IMR-90 (cell line): ENCODE measurements around the gene STX1B. TPM values are rescaled to one million over a fixed set of nuclear protein-coding genes. Genes with fewer than 3 reads are reported as not detected.
A peak's percentile ranks its signal among the peaks of the same experiment; 100 is the strongest.
"Not testable (repeated sequence)": the region's sequence is repeated elsewhere in the genome, so short reads cannot be mapped to it uniquely, and the experiment has no call there.

Source experiments
- ATAC-seq: fragments of 200-7000 bp; cut with Tn5 transposase; 2 replicates; pipeline ENCODE4 v1.9.1; 2020; ENCODE audit warnings: low read depth, mild to moderate bottlenecking, moderate library complexity
- BruUV-seq: library from RNA; stranded (reverse); fragments of 400-500 nt; replicated peaks from 2 replicates; lab custom pipeline; 2021; lab: Mats Ljungman, UMichigan
- CTCF ChIA-PET: fragments of 300-600 bp; formaldehyde crosslinking; extraction: SDS; loops from one replicate; lab custom pipeline; 2021; ENCODE audit warnings: antibody characterized with exemption; lab: Yijun Ruan, JAX
- POLR2A ChIA-PET: fragments of 300-600 bp; sonication (Branson Sonifier 250); formaldehyde crosslinking; loops from one replicate; lab custom pipeline; 2022; ENCODE audit warnings: antibody characterized with exemption; ENCODE audit not compliant: unreplicated experiment; lab: Charles Lee
- DNase-seq: peaks from one replicate; pipeline ENCODE4 v3.0.0; 2013
- H2AFZ ChIP-seq: replicated peaks from 2 replicates; pipeline ENCODE3; 2013; ENCODE audit warnings: low read length, mild to moderate bottlenecking; ENCODE audit not compliant: poor library complexity
- H2AK5ac ChIP-seq: 2 replicates; pipeline ENCODE4 v1.6.1; 2013; ENCODE audit warnings: low read depth, low read length, inconsistent platforms
- H2AK9ac ChIP-seq: replicated peaks from 2 replicates; pipeline ENCODE3; 2013; ENCODE audit warnings: mild to moderate bottlenecking, low read depth, low read length, moderate library complexity; ENCODE audit not compliant: poor library complexity
- H2BK120ac ChIP-seq: 2 replicates; pipeline ENCODE4 v1.6.1; 2013; ENCODE audit warnings: low read depth, low read length, inconsistent platforms
- H2BK15ac ChIP-seq: 3 replicates; pipeline ENCODE4 v1.6.1; 2013; ENCODE audit warnings: low read depth, low read length, inconsistent platforms
- H2BK20ac ChIP-seq: 2 replicates; pipeline ENCODE4 v1.6.1; 2013; ENCODE audit warnings: low read depth, mild to moderate bottlenecking, inconsistent platforms, low read length, moderate library complexity
- H2BK5ac ChIP-seq: 2 replicates; pipeline ENCODE4 v1.6.1; 2013; ENCODE audit warnings: mild to moderate bottlenecking, low read depth, low read length, inconsistent platforms; ENCODE audit not compliant: poor library complexity, severe bottlenecking
- H3K14ac ChIP-seq: replicated peaks from 2 replicates; pipeline ENCODE4 v1.6.1; 2013; ENCODE audit warnings: low read depth, low read length, inconsistent platforms
- H3K18ac ChIP-seq: 2 replicates; pipeline ENCODE4 v1.6.1; 2013; ENCODE audit warnings: low read depth, low read length, control low read depth
- H3K23ac ChIP-seq: 2 replicates; pipeline ENCODE4 v1.6.1; 2013; ENCODE audit warnings: low read depth, low read length, inconsistent platforms
- H3K27ac ChIP-seq: 2 replicates; pipeline ENCODE4 v1.5.1; 2013; ENCODE audit warnings: mild to moderate bottlenecking, control low read depth, low read length; ENCODE audit not compliant: insufficient read depth
- H3K27me3 ChIP-seq: 2 replicates; pipeline ENCODE4 v1.6.1; 2013; ENCODE audit warnings: low read length; ENCODE audit not compliant: control insufficient read depth, insufficient read depth
- H3K36me3 ChIP-seq: 2 replicates; pipeline ENCODE4 v1.6.1; 2013; ENCODE audit warnings: low read length, mixed read lengths; ENCODE audit not compliant: control insufficient read depth, insufficient read depth
- H3K4ac ChIP-seq: 2 replicates; pipeline ENCODE4 v1.6.1; 2013; ENCODE audit warnings: low read depth, low read length, inconsistent platforms
- H3K4me1 ChIP-seq: 2 replicates; pipeline ENCODE4 v1.6.1; 2013; ENCODE audit warnings: low read length, mixed read lengths; ENCODE audit not compliant: control insufficient read depth, insufficient read depth
- H3K4me2 ChIP-seq: 2 replicates; pipeline ENCODE4 v1.6.1; 2013; ENCODE audit warnings: low read depth, mild to moderate bottlenecking, control low read depth, low read length, moderate library complexity
- H3K4me3 ChIP-seq: 2 replicates; pipeline ENCODE4 v1.5.1; 2013; ENCODE audit warnings: low read depth, mild to moderate bottlenecking, control low read depth, low read length, moderate library complexity; ENCODE audit not compliant: insufficient read depth
- H3K56ac ChIP-seq: 2 replicates; pipeline ENCODE4 v1.6.1; 2013; ENCODE audit warnings: low read length, inconsistent platforms; ENCODE audit not compliant: insufficient read depth; ENCODE audit errors: extremely low read depth
- H3K79me1 ChIP-seq, 2 experiments: 2 replicates each; pipeline ENCODE4 v1.6.1; 2013; ENCODE audit warnings: low read length in 2 of 2, inconsistent platforms in 1 of 2, low read depth in 1 of 2
- H3K9ac ChIP-seq: 2 replicates; pipeline ENCODE4 v1.6.1; 2013; ENCODE audit warnings: low read depth, low read length, control low read depth
- H3K9me1 ChIP-seq: 2 replicates; pipeline ENCODE4 v1.6.1; 2013; ENCODE audit warnings: low read length, inconsistent platforms; ENCODE audit not compliant: insufficient read depth
- H3K9me3 ChIP-seq: 2 replicates; pipeline ENCODE4 v1.6.1; 2013; ENCODE audit warnings: low read length; ENCODE audit not compliant: control insufficient read depth, insufficient read depth
- H4K20me1 ChIP-seq: 2 replicates; pipeline ENCODE4 v1.6.1; 2013; ENCODE audit warnings: low read length, inconsistent platforms; ENCODE audit not compliant: insufficient read depth
- H4K5ac ChIP-seq: 2 replicates; pipeline ENCODE4 v1.6.1; 2013; ENCODE audit warnings: mild to moderate bottlenecking, low read depth, low read length, control low read depth
- H4K8ac ChIP-seq, 2 experiments: 2 replicates each; pipeline ENCODE4 v1.6.1; 2013; ENCODE audit warnings: low read depth in 2 of 2, low read length in 2 of 2, control low read depth in 1 of 2, inconsistent platforms in 1 of 2
- H4K91ac ChIP-seq: 2 replicates; pipeline ENCODE4 v1.6.1; 2013; ENCODE audit warnings: low read depth, low read length, inconsistent platforms; ENCODE audit not compliant: insufficient read depth
- CHD1 ChIP-seq: IDR thresholded peaks from 2 replicates; pipeline ENCODE4 v1.6.1; 2012; ENCODE audit warnings: low read depth, low read length, improper control_type of control experiment
- CTCF ChIP-seq: conservative IDR thresholded peaks from 2 replicates; pipeline ENCODE4 v1.5.1; 2012; ENCODE audit warnings: mild to moderate bottlenecking, low read depth, low read length, improper control_type of control experiment
- NFE2L2 ChIP-seq: fragments of 150-350 bp; IDR thresholded peaks from 2 replicates; pipeline ENCODE4 v1.6.1; 2016; ENCODE audit warnings: low read depth, mild to moderate bottlenecking, low read length
- RAD21 ChIP-seq: IDR thresholded peaks from 2 replicates; pipeline ENCODE4 v1.6.1; 2012; ENCODE audit warnings: low read length, improper control_type of control experiment
- SMC3 ChIP-seq: fragments of 150-350 bp; IDR thresholded peaks from 2 replicates; pipeline ENCODE4 v1.6.1; 2016; ENCODE audit warnings: low read depth, mild to moderate bottlenecking, antibody characterized with exemption, low read length, moderate library complexity
- WGBS, 2 experiments: methylation state at CpG; one replicate each; pipeline versions ENCODE4 v1.1.5 to v1.1.7; 2013; ENCODE audit warnings: missing lambda C conversion rate in 2 of 2; ENCODE audit not compliant: insufficient read length in 1 of 2; ENCODE audit errors: extremely low coverage in 2 of 2; 5-methylcytosine and 5-hydroxymethylcytosine counted together
- dilution Hi-C: fragments of 300-500 bp; cut with HindIII; formaldehyde crosslinking; loops from one replicate; pipeline ENCODE4 v1.14.3; 2018; ENCODE audit warnings: low sequenced_read_pairs; ENCODE audit not compliant: unreplicated experiment
- in situ Hi-C: fragments of 300-500 bp; cut with MboI; formaldehyde crosslinking; loops from 3 replicates; pipeline ENCODE4 v1.14.3; 2019; ENCODE audit warnings: low sequenced_read_pairs, inconsistent platforms, mixed read lengths
- intact Hi-C: fragments of 100-400 bp; cut with micrococcal nuclease; formaldehyde crosslinking; loops from 2 replicates; pipeline ENCODE4 v1.10.0; 2022
- polyA plus RNA-seq, 3 experiments: library from polyadenylated mRNA; depleted of rRNA; stranded (reverse); fragments of >200 nt; gene quantifications; 2 replicates each; pipeline ENCODE4 v1.2.3, GENCODE V29; 2012; ENCODE audit warnings: low replicate concordance in 1 of 3
- total RNA-seq: library from RNA; depleted of rRNA; stranded (reverse); fragments of >200 nt; gene quantifications from 2 replicates; pipeline ENCODE4 v1.2.3, GENCODE V29; 2012

Gene STX1B
- total and polyA plus RNA-seq, 2 of the 4 experiments (the other 2 are of a cell fraction): 3.9 to 14.9 TPM

- H3K14ac ChIP-seq: no peak overlapping the region
- no peak overlapping the region for H3K9ac ChIP-seq
- no peak overlapping the region for H4K5ac ChIP-seq
- H2BK20ac ChIP-seq: no peak overlapping the region
- H3K23ac ChIP-seq: no peak overlapping the region
- intact Hi-C loops: no loop called here
- ATAC-seq (peak; percentile 96), DNase-seq (peak; percentile 58)
- TF ChIP-seq NFE2L2: no peak
- peak; percentile 80 for TF ChIP-seq CTCF
- TF ChIP-seq CHD1: no peak
- peak; percentile 74 for TF ChIP-seq RAD21
- TF ChIP-seq SMC3: peak; percentile 46
- ChIA-PET CTCF (interaction anchor here (0.6 to 2.0 kb wide), 5 partner anchors 10 to 29 kb away, joined by 3 to 4 read pairs (median 3); partner anchors contain the start of gene FBXL19), POLR2A (no interaction called here)
- no peak overlapping the region for H3K27ac ChIP-seq
- H2BK120ac ChIP-seq: no peak overlapping the region
- no peak overlapping the region for H4K91ac ChIP-seq
- H3K9me3 ChIP-seq: no peaks in the 10 kb centered on the region
- no peak overlapping the region for H3K4me3 ChIP-seq
- H3K56ac ChIP-seq: no peak overlapping the region
- no peak overlapping the region for H3K18ac ChIP-seq
- in situ Hi-C loops: no loop called here
- no TSS peak for BruUV-seq
- WGBS, 2 experiments: 16% methylated on average over 8 of the region's 15 CpGs; no CpG with 5 or more reads in 1 of the 2 experiments
- H3K36me3 ChIP-seq: peaks cover 41% of the 10 kb centered on the region
- H2BK15ac ChIP-seq: no peak overlapping the region
- peak overlapping the region in 1 of 2 experiments; percentile 66; a peak in 1 of 4 replicates for H4K8ac ChIP-seq
- peaks cover 9% of the 10 kb centered on the region for H4K20me1 ChIP-seq
- H2AFZ ChIP-seq: peak overlapping the region; percentile 87
- H3K4me2 ChIP-seq: no peak overlapping the region
- dilution Hi-C loops: no loop called here
- H2AK5ac ChIP-seq: peak overlapping the region; percentile 92; the same call in 1 of the 2 replicates
- peaks cover 31 to 38% of the 10 kb centered on the region in 2 experiments for H3K79me1 ChIP-seq
- peaks cover 6% of the 10 kb centered on the region for H3K4me1 ChIP-seq
- no peaks in the 10 kb centered on the region for H3K27me3 ChIP-seq
- H3K9me1 ChIP-seq: no peaks in the 10 kb centered on the region
- H2BK5ac ChIP-seq: no peak overlapping the region
- no peak overlapping the region; the same call in 1 of the 2 replicates for H3K4ac ChIP-seq
- H2AK9ac ChIP-seq: peak overlapping the region; percentile 87
Observed at GRCh38 chr16:30941600-30942425, 68.6 kb downstream of the STX1B start.

GRCh38 chr16:30939571-30939970 lies 70.9 kb downstream of the STX1B start:
- H3K9ac ChIP-seq, H3K56ac ChIP-seq, H3K14ac ChIP-seq, H3K27me3 ChIP-seq, H2AK9ac ChIP-seq, H2BK5ac ChIP-seq, H3K9me3 ChIP-seq, intact Hi-C loops, H2BK15ac ChIP-seq, H3K27ac ChIP-seq, ATAC-seq, H2BK20ac ChIP-seq, H4K8ac ChIP-seq, H3K4ac ChIP-seq, H2AFZ ChIP-seq, H2BK120ac ChIP-seq, H3K4me1 ChIP-seq, dilution Hi-C loops, H4K5ac ChIP-seq, CTCF ChIA-PET, DNase-seq, H3K9me1 ChIP-seq, H3K4me2 ChIP-seq, H3K18ac ChIP-seq, in situ Hi-C loops, H2AK5ac ChIP-seq, BruUV-seq, H4K91ac ChIP-seq, H3K23ac ChIP-seq, POLR2A ChIA-PET, H3K4me3 ChIP-seq: not testable (repeated sequence)
- WGBS, 2 experiments: 94% methylated on average over 6 of the region's 8 CpGs; no CpG with 5 or more reads in 1 of the 2 experiments
- peaks cover 46% of the 10 kb centered on the region for H3K36me3 ChIP-seq
- peaks cover 17% of the 10 kb centered on the region for H4K20me1 ChIP-seq
- H3K79me1 ChIP-seq: peaks cover 31 to 49% of the 10 kb centered on the region in 2 experiments
